MCF 10A (cell line): ENCODE results near the gene TBATA. TPM values are rescaled to one million over a fixed set of nuclear protein-coding genes. Genes with fewer than 3 reads are reported as not detected.

Source experiments
- BruUV-seq: library from RNA; stranded (reverse); fragments of 400-500 nt; replicated peaks from 2 replicates; lab custom pipeline; 2021; lab: Mats Ljungman, UMichigan
- CTCF ChIA-PET: fragments of 300-600 bp; sonication (Branson Sonifier 250); formaldehyde crosslinking; extraction: SDS; loops from one replicate; lab custom pipeline; 2021; ENCODE audit warnings: antibody characterized with exemption, inconsistent platforms; lab: Yijun Ruan, JAX
- POLR2A ChIA-PET: fragments of 300-600, 350-650 bp; sonication (Branson Sonifier 250); formaldehyde crosslinking; extraction: SDS; loops from one replicate; lab custom pipeline; 2020; ENCODE audit warnings: antibody characterized with exemption, inconsistent platforms; lab: Yijun Ruan, JAX
- DNase-seq: peaks from one replicate; pipeline ENCODE4 v3.0.0-alpha.2; 2018; ENCODE audit not compliant: unreplicated experiment
- H3K27ac Mint-ChIP-seq: one replicate; pipeline ENCODE4 v1.8.0; 2022; ENCODE audit warnings: mild to moderate bottlenecking, low read depth, mixed read lengths; ENCODE audit not compliant: unreplicated experiment
- H3K27me3 Mint-ChIP-seq: one replicate; pipeline ENCODE4 v1.8.0; 2022; ENCODE audit warnings: mixed read lengths; ENCODE audit not compliant: insufficient read depth, unreplicated experiment
- H3K36me3 Mint-ChIP-seq: one replicate; pipeline ENCODE4 v1.8.0; 2022; ENCODE audit warnings: mild to moderate bottlenecking, moderate library complexity, mixed read lengths; ENCODE audit not compliant: insufficient read depth, unreplicated experiment
- H3K4me1 Mint-ChIP-seq: one replicate; pipeline ENCODE4 v1.8.0; 2022; ENCODE audit warnings: mixed read lengths; ENCODE audit not compliant: insufficient read depth, unreplicated experiment
- H3K4me3 Mint-ChIP-seq: one replicate; pipeline ENCODE4 v1.8.0; 2022; ENCODE audit warnings: mild to moderate bottlenecking, moderate library complexity, mixed read lengths; ENCODE audit not compliant: unreplicated experiment
- H3K9me3 Mint-ChIP-seq: one replicate; pipeline ENCODE4 v1.8.0; 2022; ENCODE audit warnings: mixed read lengths; ENCODE audit not compliant: unreplicated experiment
- intact Hi-C: fragments of 100-400 bp; cut with micrococcal nuclease; formaldehyde crosslinking; loops from 2 replicates; pipeline ENCODE4 v1.14.1; 2022
- total RNA-seq: library from RNA; stranded (reverse); gene quantifications from 2 replicates; pipeline ENCODE4 v1.2.3, GENCODE V29; 2022
- TF ChIP-seq, protein P1 (sequence below): fragments of 200-600 bp; IDR thresholded peaks from one replicate; pipeline ENCODE4 v1.8.0; 2022; ENCODE audit warnings: antibody characterized with exemption, mild to moderate bottlenecking; ENCODE audit not compliant: unreplicated experiment

Gene TBATA
- total RNA-seq, 1 experiment from 2014 or later = not detected

DNA sequence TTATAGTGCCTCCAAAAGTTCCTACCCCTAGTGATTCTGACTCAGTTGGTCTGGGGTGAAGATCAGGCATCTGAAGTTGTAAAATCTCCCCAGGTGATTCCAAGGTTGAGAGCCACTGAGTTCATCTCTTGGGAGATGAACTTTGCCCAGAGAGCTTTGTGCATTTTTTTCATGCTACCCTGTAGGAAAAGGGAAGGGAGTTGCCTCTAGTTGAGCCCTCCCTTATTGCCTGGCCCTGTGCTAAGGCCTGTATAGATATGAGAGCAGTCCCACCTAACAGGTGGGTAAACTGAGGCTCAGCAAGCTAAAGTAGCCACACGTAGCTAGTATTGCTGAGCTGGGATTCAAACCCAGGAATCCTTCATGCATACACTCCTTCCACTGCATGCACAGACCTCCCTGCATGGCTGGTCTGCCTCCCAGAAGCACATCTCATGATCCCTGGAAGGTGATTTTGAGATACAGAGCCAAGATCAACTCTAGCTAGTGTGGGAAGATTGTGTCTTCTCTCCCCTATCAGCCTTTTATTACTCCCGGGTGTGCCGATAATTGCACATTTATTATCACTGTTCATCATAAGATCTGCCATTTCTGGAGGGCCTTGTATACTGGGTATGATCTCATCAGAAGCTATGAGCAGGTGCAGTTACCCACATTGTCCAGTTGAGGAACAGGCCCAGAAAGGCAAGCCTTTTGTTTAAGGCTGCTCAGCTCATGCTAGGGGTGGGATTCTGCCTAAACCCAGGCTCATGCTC is 47.0 kb downstream of the TBATA start:
- H3K4me3 Mint-ChIP-seq = no peak overlapping the region
- TF ChIP-seq, protein P1, sequence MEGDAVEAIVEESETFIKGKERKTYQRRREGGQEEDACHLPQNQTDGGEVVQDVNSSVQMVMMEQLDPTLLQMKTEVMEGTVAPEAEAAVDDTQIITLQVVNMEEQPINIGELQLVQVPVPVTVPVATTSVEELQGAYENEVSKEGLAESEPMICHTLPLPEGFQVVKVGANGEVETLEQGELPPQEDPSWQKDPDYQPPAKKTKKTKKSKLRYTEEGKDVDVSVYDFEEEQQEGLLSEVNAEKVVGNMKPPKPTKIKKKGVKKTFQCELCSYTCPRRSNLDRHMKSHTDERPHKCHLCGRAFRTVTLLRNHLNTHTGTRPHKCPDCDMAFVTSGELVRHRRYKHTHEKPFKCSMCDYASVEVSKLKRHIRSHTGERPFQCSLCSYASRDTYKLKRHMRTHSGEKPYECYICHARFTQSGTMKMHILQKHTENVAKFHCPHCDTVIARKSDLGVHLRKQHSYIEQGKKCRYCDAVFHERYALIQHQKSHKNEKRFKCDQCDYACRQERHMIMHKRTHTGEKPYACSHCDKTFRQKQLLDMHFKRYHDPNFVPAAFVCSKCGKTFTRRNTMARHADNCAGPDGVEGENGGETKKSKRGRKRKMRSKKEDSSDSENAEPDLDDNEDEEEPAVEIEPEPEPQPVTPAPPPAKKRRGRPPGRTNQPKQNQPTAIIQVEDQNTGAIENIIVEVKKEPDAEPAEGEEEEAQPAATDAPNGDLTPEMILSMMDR = peak; percentile 10
- H3K27ac Mint-ChIP-seq = no peak overlapping the region
- CTCF ChIA-PET = interaction anchor here (0.5 to 1.2 kb wide), 3 partner anchors 19 to 1127 kb away, joined by 3 to 5 read pairs (median 3); no protein-coding TSS in a partner anchor
- H3K36me3 Mint-ChIP-seq = no peaks in the 10 kb centered on the region
- DNase-seq = no peak
- intact Hi-C loops = no loop called here
- POLR2A ChIA-PET = no interaction called here
- no peaks in the 10 kb centered on the region for H3K4me1 Mint-ChIP-seq
- peaks cover 10% of the 10 kb centered on the region for H3K27me3 Mint-ChIP-seq
- no TSS peak for BruUV-seq
- H3K9me3 Mint-ChIP-seq = no peaks in the 10 kb centered on the region

DNA sequence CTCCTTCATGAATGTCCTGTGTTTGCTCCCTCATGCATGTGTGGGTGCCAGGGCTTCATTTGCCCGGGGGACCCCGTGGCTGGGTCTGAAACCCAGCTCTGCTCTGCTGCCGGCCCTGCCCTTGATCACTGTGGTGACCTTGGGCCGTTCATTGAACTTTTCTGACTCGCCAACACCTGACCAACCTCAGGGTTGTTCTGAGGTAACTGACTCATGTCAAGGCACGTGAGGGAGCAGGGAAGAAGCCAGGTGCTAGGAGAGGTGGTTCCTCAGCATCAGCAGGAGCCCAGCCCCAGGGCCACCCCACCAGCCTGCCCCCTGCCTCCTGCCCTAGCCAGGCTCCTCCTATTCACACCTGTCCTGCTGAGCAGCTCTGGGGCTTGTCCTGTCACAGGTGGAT is 47.9 kb downstream of the TBATA start:
- Mint-ChIP-seq H3K36me3 (no peaks in the 10 kb centered on the region), H3K27me3 (peaks cover 10% of the 10 kb centered on the region), H3K4me3 (no peak overlapping the region), H3K9me3 (no peaks in the 10 kb centered on the region), H3K4me1 (no peaks in the 10 kb centered on the region), H3K27ac (no peak overlapping the region)
- POLR2A ChIA-PET = no interaction called here
- DNase-seq = no peak
- intact Hi-C loops = no loop called here
- TF ChIP-seq, protein P1 = no peak
- no TSS peak for BruUV-seq
- CTCF ChIA-PET = no interaction called here

DNA sequence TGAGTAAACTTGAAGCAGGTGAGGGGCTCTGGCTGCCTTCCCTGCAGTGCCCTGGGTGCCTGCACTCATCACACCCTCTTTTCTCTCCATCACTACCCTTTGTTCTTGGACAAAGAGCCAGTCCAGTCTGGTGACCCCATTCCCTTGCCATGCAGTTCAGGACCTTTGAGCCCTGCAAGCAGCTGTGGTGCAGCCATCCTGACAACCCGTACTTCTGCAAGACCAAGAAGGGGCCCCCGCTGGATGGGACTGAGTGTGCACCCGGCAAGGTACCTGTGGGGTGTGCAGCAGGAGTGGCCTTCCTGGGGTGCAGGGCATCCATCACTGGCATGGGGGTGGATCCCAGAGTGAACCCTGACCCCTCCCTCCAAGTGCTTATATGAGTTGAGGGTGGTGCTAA is 48.7 kb downstream of the TBATA start:
- Mint-ChIP-seq H3K4me3 (no peak overlapping the region), H3K9me3 (no peaks in the 10 kb centered on the region), H3K27me3 (peaks cover 10% of the 10 kb centered on the region), H3K36me3 (no peaks in the 10 kb centered on the region), H3K4me1 (no peaks in the 10 kb centered on the region), H3K27ac (no peak overlapping the region)
- POLR2A ChIA-PET = interaction anchor here (0.6 kb wide), 1 partner anchor 20 kb away, joined by 3 read pairs; no protein-coding TSS in a partner anchor
- intact Hi-C loops = no loop called here
- CTCF ChIA-PET = interaction anchor here (0.5 to 1.0 kb wide), 3 partner anchors 23 to 199 kb away, joined by 3 to 4 read pairs (median 3); no protein-coding TSS in a partner anchor
- no peak for DNase-seq
- BruUV-seq = no TSS peak
- TF ChIP-seq, protein P1 = no peak

DNA sequence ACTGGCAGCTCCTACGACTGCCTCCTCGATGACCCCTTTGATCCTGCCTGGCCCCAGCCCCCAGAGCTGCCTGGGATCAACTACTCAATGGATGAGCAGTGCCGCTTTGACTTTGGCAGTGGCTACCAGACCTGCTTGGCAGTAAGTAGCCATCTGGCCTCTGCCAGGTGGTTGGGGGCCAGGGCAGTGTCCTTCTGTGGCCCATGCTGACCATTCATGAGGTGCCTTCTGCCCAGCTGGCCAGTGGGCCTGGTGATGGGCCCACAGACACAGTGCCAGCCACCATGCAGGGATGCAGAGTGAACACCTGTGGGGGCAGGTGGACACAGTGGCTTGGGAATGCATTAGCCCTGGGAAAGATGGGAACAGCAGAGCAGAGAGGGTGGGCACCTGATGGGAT is 50.0 kb downstream of the TBATA start:
- no peak overlapping the region for H3K27ac Mint-ChIP-seq
- POLR2A ChIA-PET = interaction anchor here (1.2 kb wide), 1 partner anchor 15 kb away, joined by 3 read pairs; no protein-coding TSS in a partner anchor
- intact Hi-C loops = no loop called here
- peaks cover 10% of the 10 kb centered on the region for H3K27me3 Mint-ChIP-seq
- H3K36me3 Mint-ChIP-seq = no peaks in the 10 kb centered on the region
- TF ChIP-seq, protein P1 = no peak
- CTCF ChIA-PET = no interaction called here
- H3K9me3 Mint-ChIP-seq = no peaks in the 10 kb centered on the region
- H3K4me1 Mint-ChIP-seq = no peaks in the 10 kb centered on the region
- DNase-seq = no peak
- no peak overlapping the region for H3K4me3 Mint-ChIP-seq
- no TSS peak for BruUV-seq
